Stimulated activated memory B cell treated with anti-CD40 and anti-IgM and Interleukin-4, amounts not matched to agents 10 μg/mL and 1 μg/mL and 100 μg/mL, for 72 hours (primary cell): ENCODE results near the gene FHIT.

Experiments used
- ATAC-seq: fragments of 150-1000 bp; cut with Tn5 transposase; 2 replicates; pipeline ENCODE4 v1.10.0; 2021
- H3K27ac Mint-ChIP-seq: one replicate; pipeline ENCODE4 v1.8.0; 2022; ENCODE audit warnings: mild to moderate bottlenecking, mixed read lengths
- H3K27me3 Mint-ChIP-seq: one replicate; pipeline ENCODE4 v1.8.0; 2022; ENCODE audit warnings: mixed read lengths
- H3K36me3 Mint-ChIP-seq: one replicate; pipeline ENCODE4 v1.8.0; 2022; ENCODE audit warnings: mixed read lengths
- H3K4me1 Mint-ChIP-seq: one replicate; pipeline ENCODE4 v1.8.0; 2022; ENCODE audit warnings: mixed read lengths
- H3K4me3 Mint-ChIP-seq: one replicate; pipeline ENCODE4 v1.8.0; 2022; ENCODE audit warnings: mild to moderate bottlenecking, moderate library complexity, mixed read lengths
- H3K9me3 Mint-ChIP-seq: one replicate; pipeline ENCODE4 v1.8.0; 2022; ENCODE audit warnings: mixed read lengths

FHIT gene

DNA sequence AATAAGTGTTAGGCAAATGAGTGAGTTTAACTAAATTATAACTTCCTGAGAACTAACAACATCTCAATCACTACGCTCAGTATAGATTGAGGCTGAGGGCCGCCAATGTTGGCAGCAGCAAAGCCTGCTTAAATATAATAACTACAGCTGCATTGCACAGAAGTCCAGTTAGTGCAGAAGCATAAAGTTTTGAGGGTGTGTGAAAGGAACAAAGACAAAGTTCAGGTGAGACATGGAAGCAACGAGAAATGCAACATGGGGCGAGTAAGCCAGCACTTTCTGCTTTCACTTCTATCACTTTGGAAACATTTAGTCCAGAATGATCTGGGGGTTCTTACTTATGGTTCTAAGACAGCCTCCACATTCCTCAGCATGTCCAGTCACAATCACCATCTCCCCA is 1149.1 kb downstream of the FHIT start:
- H3K27ac Mint-ChIP-seq, result no peak overlapping the region
- H3K4me3 Mint-ChIP-seq, result no peak overlapping the region
- no peaks in the 10 kb centered on the region for H3K4me1 Mint-ChIP-seq
- no peaks in the 10 kb centered on the region for H3K36me3 Mint-ChIP-seq
- ATAC-seq, result no peak
- peaks cover 9% of the 10 kb centered on the region for H3K27me3 Mint-ChIP-seq
- no peaks in the 10 kb centered on the region for H3K9me3 Mint-ChIP-seq

DNA sequence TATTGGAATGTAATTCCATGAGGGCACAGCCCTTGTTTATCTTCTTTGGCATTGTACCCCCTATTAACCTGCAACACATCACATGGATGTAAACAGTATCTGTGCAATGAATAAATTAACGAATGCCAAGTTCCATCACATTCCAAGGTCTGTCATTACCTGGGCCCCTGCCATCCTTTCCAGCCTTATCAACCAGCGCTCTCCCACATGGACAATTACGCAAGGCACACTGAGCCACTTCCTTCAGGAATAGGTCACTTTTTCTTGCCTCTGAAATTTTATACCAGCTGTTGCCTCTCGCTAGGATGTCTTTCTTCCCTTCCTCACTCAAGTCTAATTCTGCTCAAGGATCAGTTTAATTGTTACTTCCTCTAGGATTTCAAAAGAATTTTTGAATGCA is 1149.6 kb downstream of the FHIT start:
- no peaks in the 10 kb centered on the region for H3K9me3 Mint-ChIP-seq
- no peak overlapping the region for H3K4me3 Mint-ChIP-seq
- H3K27me3 Mint-ChIP-seq, result peaks cover 9% of the 10 kb centered on the region
- no peak overlapping the region for H3K27ac Mint-ChIP-seq
- no peaks in the 10 kb centered on the region for H3K4me1 Mint-ChIP-seq
- H3K36me3 Mint-ChIP-seq, result no peaks in the 10 kb centered on the region
- no peak for ATAC-seq

DNA sequence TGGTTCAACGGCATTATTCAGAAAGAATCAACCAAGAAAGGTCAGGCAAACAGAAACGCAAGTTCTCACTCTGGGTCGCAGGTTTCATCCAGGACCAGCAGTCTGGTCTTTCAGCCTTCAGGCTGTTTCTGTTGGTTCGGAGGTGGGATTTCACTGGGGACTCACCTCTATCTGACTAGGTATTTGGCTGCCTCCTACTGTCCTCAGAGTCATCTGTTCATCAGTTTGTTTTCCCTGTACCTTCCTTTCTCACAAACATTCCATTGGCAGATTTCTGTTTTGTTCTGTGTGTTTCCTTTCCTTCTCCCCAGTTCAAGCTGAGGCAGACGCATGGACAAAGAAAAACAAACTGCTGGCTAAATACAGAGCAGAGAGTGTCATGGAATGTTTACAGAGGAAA is 1154.8 kb downstream of the FHIT start:
- Mint-ChIP-seq H3K4me1 (no peaks in the 10 kb centered on the region), H3K9me3 (peaks cover 3% of the 10 kb centered on the region), H3K36me3 (no peaks in the 10 kb centered on the region), H3K4me3 (no peak overlapping the region), H3K27ac (no peak overlapping the region), H3K27me3 (peaks cover 5% of the 10 kb centered on the region)
- no peak for ATAC-seq

DNA sequence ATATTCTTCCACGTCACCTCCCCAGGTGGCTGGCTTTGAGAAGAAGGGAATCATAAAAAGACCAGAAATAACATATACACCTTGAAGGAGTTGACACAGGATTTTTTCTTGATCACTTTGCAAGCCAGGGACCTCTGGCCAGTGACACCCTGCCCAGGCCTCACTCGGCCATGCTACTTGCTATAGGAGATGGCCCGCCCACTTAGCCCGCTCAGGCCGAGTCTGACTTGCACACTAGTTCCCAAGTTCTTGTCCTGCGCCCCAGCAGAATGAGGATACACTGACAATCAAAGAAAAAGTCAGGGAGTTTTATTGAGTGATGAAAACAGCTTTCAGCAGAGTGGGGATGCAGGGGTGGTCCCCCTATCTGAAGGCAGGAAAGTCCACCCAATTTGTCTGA is 1155.3 kb downstream of the FHIT start:
- no peaks in the 10 kb centered on the region for H3K36me3 Mint-ChIP-seq
- no peak for ATAC-seq
- no peak overlapping the region for H3K27ac Mint-ChIP-seq
- peaks cover 3% of the 10 kb centered on the region for H3K9me3 Mint-ChIP-seq
- H3K27me3 Mint-ChIP-seq, result peaks cover under 1% of the 10 kb centered on the region
- H3K4me3 Mint-ChIP-seq, result no peak overlapping the region
- H3K4me1 Mint-ChIP-seq, result no peaks in the 10 kb centered on the region

DNA sequence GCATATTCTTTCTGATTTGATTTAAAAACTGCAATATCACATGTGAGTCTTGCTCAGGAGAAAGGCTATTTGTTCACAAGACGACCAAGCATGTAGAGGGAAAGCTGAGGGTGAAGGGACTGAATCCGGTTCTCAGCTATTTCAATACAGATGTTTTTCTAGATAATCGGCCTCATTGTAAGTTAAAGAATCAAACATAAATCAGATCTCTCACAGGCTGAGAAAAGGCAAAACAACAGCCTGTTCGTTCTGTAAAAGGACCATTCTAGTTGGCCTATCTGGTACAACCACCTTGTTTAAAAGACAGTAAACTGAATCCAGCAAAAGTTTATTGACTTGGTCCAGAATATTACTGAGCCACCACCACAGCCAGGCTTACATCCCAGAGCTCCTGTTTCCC is 1155.7 kb downstream of the FHIT start:
- Mint-ChIP-seq H3K36me3 (no peaks in the 10 kb centered on the region), H3K27ac (no peak overlapping the region), H3K4me3 (no peak overlapping the region), H3K9me3 (peaks cover 3% of the 10 kb centered on the region), H3K4me1 (no peaks in the 10 kb centered on the region), H3K27me3 (no peaks in the 10 kb centered on the region)
- no peak for ATAC-seq

DNA sequence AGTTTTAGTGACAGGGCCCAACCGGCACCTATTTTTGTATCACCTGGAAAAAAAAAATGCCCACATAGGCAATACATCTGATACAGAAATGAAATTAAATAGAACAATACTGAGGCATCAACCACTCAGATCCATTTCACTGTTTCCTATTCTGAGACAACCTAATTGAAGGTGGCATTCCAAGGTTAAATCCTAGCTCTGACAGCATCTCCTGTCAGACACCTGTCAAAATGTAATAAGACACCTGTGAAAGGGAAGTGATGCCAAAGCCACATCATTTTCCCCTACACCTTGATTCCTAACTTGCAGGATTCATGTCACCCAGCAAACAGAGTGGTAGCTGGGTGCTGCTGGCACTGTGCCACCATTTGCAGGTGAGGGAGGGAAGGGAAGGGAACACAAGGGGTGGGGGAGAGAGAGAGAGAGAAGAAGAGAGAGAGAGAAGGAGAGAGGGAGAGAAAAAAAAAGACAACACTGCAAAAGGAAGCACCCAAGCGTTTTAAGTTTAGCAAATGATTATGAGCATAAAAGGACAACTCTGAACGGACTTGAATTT is 1156.8 kb downstream of the FHIT start:
- H3K4me1 Mint-ChIP-seq, result no peaks in the 10 kb centered on the region

DNA sequence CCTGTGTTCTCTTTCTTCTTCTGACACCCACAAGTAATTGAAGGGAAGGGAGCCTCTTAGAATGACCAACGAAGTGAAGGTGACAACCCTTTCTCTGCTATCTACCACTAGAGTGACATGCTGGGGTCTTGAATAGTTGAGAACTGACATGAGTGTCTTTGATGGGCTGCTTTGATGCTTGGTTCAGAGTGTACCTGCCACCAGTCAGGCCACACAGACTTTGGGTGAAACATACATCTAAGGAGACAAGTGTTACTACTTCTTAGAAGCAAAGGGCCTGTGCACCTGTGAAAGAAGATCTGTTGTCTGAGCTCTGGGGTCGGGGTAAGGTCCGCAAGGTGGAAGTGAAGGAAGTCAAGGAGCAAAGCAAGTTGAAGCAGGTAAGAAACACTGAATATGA is 1160.7 kb downstream of the FHIT start:
- Mint-ChIP-seq H3K4me1 (no peaks in the 10 kb centered on the region), H3K36me3 (no peaks in the 10 kb centered on the region), H3K27me3 (no peaks in the 10 kb centered on the region), H3K4me3 (no peak overlapping the region), H3K9me3 (peaks cover 3% of the 10 kb centered on the region), H3K27ac (no peak overlapping the region)
- no peak for ATAC-seq

More for the DNA sequence above, 1156.8 kb downstream of the FHIT start:
- Mint-ChIP-seq H3K4me3 (no peak overlapping the region), H3K27ac (no peak overlapping the region), H3K9me3 (peaks cover 3% of the 10 kb centered on the region), H3K27me3 (no peaks in the 10 kb centered on the region), H3K36me3 (no peaks in the 10 kb centered on the region)
- no peak for ATAC-seq

DNA sequence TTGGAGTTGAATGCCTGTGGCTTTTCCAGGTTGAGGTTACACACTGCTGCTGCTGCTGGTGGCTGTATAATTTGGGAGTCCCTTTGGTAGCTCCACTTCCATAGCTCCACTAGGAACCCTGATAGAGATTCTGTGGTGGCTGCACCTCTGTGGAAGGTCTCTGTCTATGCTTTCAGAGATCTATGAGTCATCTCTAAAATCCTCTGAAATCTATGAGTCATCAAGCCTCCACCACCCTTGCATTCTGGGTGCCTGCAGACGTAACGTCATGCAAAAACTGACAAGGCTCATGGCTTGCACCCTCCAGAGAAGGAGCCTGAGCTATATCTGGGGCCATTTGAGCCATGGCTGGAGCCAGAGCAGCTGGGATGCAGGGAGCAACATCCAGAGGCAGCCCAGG is 1164.4 kb downstream of the FHIT start:
- Mint-ChIP-seq H3K4me3 (no peak overlapping the region), H3K27ac (no peak overlapping the region), H3K36me3 (no peaks in the 10 kb centered on the region), H3K4me1 (peaks cover 12% of the 10 kb centered on the region), H3K9me3 (no peaks in the 10 kb centered on the region), H3K27me3 (no peaks in the 10 kb centered on the region)
- ATAC-seq, result peak; percentile 66

DNA sequence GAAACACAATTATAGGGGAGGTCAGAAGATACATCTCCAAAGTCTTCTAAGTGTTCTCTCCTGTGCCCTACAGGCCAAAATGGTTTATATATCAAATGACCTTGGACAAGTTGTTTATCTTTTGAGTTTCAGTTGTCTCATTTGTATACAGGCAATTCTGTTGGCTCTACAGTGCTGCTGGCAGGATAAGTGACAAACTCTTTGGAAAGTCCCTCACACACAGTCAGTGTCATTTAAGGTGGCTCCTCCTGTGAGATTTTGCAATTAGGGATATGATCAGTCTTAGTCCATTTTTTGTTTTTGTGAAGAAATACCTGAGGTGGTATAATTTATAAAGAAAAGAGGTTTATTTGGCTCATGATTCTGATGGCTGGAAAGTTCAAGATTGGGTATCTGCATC is 1165.6 kb downstream of the FHIT start:
- ATAC-seq, result no peak
- Mint-ChIP-seq H3K4me1 (peaks cover 24% of the 10 kb centered on the region), H3K27ac (no peak overlapping the region), H3K4me3 (no peak overlapping the region), H3K36me3 (no peaks in the 10 kb centered on the region), H3K27me3 (no peaks in the 10 kb centered on the region), H3K9me3 (no peaks in the 10 kb centered on the region)

DNA sequence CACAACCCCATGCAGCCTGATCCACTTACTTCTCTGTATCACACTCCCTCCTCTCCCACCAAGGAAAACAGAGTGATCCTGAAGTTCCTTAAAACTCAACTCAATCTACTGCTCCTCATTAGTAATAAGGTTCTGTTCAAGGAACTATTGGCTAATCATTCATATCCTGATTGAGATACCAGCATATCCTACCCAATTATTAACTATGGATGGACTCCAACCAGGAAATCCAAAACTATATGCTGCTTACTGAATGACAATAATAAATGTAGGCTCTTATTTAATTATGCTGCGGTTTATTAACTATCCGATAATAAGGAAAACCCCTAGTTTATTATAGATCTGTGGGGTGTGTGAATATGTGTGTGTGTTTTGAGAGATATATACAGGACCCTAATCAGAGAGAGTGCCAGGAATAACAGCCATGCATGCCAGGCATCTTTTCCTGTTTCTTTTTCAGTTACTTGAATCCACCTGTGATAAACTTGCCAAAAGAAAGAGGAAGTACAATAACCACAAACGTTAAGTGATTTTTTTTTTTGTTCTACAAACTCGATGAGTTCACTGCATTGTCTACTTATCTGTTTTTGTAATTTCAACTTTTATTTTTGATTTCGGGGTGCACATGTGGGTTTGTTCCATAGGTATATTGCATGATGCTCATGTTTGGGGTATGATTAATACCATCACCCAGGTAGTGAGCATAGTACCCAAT is 1169.7 kb downstream of the FHIT start:
- H3K36me3 Mint-ChIP-seq, result no peaks in the 10 kb centered on the region
- peaks cover 38% of the 10 kb centered on the region for H3K4me1 Mint-ChIP-seq
- H3K27me3 Mint-ChIP-seq, result no peaks in the 10 kb centered on the region
- peak; percentile 43 for ATAC-seq
- H3K9me3 Mint-ChIP-seq, result no peaks in the 10 kb centered on the region
- peak overlapping the region; percentile 10 for H3K4me3 Mint-ChIP-seq
- no peak overlapping the region for H3K27ac Mint-ChIP-seq

DNA sequence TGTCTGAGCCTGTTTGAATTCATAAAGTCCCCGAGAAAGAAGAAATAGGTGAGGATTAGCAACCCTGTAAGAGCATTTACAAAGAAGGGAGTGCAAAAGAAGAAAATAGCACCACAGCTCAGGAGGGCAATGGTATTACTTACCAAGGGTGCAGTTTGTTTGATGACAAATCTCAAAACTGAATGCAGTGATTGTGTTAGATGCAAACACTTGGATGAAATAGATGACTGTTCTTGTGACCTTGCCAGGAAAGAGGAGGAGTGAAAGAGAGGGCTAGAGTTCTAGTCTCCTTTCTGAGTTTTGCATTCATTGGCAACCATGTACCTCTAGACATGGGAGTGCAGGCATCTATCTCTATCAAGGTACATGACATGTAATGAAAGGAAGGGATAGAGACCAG is 1170.6 kb downstream of the FHIT start:
- Mint-ChIP-seq H3K27ac (peak overlapping the region; percentile 0), H3K4me3 (no peak overlapping the region), H3K27me3 (no peaks in the 10 kb centered on the region)

DNA sequence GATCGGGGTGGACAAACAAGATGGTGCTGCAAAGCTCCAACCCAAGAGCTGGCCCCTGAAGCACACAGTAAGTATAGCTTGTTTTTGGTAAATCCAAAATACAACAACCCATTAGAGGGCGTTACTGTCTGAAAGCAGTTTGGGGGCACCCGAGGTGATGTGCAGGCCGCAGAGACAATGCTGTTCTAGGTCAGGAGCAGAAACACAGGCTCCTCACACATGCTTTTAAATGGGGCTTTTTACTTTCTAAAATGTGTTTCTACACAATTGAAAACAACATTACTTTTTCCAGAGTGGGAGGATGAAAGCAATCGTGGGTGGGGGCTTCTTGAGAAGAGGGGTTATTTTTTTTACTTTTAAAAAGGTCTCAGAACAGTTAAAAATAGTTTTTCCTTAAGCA is 1172.2 kb downstream of the FHIT start:
- Mint-ChIP-seq H3K9me3 (no peaks in the 10 kb centered on the region), H3K36me3 (no peaks in the 10 kb centered on the region), H3K4me1 (peaks cover 38% of the 10 kb centered on the region), H3K4me3 (no peak overlapping the region), H3K27ac (no peak overlapping the region), H3K27me3 (no peaks in the 10 kb centered on the region)
- no peak for ATAC-seq

More for the DNA sequence above, 1170.6 kb downstream of the FHIT start:
- Mint-ChIP-seq H3K9me3 (no peaks in the 10 kb centered on the region), H3K4me1 (peaks cover 38% of the 10 kb centered on the region), H3K36me3 (no peaks in the 10 kb centered on the region)
- peak; percentile 34 for ATAC-seq

DNA sequence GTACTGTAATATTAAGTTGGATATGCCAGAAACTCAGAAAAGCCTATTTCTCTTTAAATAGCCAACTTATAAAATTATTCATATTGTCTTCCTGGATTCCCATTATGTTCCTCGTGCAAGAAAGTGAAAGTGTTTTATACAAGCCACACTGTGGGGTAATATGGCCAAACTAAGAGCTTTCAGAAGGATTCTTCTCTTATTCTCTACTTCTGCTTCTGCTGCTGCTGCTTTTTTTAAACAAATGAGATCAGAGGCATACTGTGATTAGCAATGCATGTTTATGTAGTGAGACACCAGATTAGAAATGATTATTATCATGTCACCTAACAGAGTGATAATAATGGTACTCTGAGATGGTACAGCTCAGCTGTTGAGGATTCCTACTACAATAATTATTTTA is 1174.9 kb downstream of the FHIT start:
- Mint-ChIP-seq H3K4me3 (no peak overlapping the region), H3K4me1 (peaks cover 21% of the 10 kb centered on the region), H3K36me3 (no peaks in the 10 kb centered on the region), H3K27ac (no peak overlapping the region), H3K27me3 (no peaks in the 10 kb centered on the region), H3K9me3 (no peaks in the 10 kb centered on the region)
- no peak for ATAC-seq

DNA sequence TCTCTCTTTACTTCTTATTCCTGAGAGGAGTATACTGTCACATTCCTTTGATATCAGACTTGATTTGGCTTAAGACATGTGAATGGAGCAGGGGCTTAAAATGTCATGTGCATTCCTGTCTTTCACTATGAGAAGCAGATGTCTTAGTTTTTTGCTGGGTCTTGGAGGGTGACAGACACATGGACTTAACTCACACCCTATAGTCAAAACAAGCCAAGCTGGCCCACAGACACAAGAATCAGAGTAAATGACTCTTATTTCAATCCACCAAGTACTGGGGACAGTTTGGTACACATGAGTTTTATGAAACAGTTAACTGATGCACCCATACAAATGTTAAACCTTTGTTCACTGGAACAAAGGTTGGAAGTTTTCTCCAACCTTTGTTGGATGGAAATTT is 1177.3 kb downstream of the FHIT start:
- ATAC-seq, result no peak
- Mint-ChIP-seq H3K4me1 (peaks cover under 1% of the 10 kb centered on the region), H3K27ac (no peak overlapping the region), H3K9me3 (no peaks in the 10 kb centered on the region), H3K4me3 (no peak overlapping the region), H3K27me3 (no peaks in the 10 kb centered on the region), H3K36me3 (no peaks in the 10 kb centered on the region)

DNA sequence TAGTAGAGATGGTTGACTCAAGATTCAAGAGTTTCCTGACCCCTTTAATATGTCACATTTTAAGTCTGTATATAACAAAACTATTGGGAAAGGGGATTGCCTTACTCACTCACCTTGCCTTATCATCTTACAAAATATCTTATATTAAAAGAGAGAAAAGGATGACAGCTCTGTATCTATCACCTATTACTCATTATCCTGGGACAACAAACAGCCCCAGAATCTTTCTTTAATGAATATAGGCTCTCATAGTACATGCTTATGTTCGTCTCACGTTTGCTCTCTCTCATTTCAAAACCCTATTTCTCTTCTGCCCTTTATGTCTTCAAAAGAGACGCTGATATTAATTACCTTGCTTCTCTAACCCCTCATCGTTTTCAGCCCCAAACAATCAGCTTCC is 1178.0 kb downstream of the FHIT start:
- H3K4me1 Mint-ChIP-seq, result no peaks in the 10 kb centered on the region
- H3K27me3 Mint-ChIP-seq, result no peaks in the 10 kb centered on the region
- no peaks in the 10 kb centered on the region for H3K36me3 Mint-ChIP-seq
- ATAC-seq, result no peak
- H3K27ac Mint-ChIP-seq, result no peak overlapping the region
- H3K9me3 Mint-ChIP-seq, result no peaks in the 10 kb centered on the region
- no peak overlapping the region for H3K4me3 Mint-ChIP-seq

DNA sequence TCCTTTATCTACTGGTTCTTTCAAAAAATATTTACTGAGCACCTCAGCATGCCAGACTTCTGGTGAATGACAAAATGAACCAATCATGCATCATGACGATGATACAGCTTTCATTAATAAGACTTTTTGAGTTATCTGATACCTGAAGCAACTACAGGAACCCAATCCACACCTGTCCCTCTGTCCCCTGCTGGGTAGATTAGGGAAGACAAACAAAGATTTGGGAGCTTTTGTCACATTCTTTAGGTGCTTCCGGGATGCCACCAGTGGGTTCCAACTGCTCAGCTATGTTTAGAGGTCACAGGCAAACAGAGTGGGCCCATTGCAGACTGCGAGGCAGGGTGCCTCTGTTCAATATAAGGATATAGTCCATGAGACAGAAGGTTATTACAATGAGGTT is 1180.9 kb downstream of the FHIT start:
- no peak overlapping the region for H3K27ac Mint-ChIP-seq
- H3K36me3 Mint-ChIP-seq, result no peaks in the 10 kb centered on the region
- no peak overlapping the region for H3K4me3 Mint-ChIP-seq
- H3K27me3 Mint-ChIP-seq, result no peaks in the 10 kb centered on the region
- no peaks in the 10 kb centered on the region for H3K4me1 Mint-ChIP-seq
- H3K9me3 Mint-ChIP-seq, result no peaks in the 10 kb centered on the region
- ATAC-seq, result no peak
